ENCODE results near the gene PIGO. TPM values are rescaled to one million over a fixed set of nuclear protein-coding genes. Genes with fewer than 3 reads are reported as not detected.

PIGO gene
- total RNA-seq, 4 donors from 2014 or later: 9.1 to 12.5 (median 10.1) TPM

DNA sequence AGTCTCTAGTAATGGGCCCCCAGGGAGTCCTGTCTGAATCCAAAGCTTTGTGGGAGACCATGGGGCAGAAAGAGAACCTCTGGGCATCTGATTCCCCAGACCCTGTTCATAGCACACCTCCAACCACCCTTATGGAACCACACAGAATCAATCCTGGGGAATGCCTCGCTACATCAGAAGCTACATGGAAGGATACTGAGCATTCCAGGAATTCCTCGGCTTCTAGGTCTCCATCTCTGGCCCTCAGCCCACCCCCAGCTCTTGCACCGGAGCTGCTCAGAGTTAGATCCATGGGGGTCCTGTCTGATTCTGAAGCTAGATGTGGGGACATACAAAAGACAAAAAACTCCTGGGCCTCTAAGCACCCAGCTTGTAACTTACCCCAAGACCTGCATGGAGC, 52.3 kb downstream of the PIGO start:
- TF ChIP-seq POLR2AphosphoS5 (IDR thresholded peaks at IDR 0.05): no peak
- TF ChIP-seq, protein P1, sequence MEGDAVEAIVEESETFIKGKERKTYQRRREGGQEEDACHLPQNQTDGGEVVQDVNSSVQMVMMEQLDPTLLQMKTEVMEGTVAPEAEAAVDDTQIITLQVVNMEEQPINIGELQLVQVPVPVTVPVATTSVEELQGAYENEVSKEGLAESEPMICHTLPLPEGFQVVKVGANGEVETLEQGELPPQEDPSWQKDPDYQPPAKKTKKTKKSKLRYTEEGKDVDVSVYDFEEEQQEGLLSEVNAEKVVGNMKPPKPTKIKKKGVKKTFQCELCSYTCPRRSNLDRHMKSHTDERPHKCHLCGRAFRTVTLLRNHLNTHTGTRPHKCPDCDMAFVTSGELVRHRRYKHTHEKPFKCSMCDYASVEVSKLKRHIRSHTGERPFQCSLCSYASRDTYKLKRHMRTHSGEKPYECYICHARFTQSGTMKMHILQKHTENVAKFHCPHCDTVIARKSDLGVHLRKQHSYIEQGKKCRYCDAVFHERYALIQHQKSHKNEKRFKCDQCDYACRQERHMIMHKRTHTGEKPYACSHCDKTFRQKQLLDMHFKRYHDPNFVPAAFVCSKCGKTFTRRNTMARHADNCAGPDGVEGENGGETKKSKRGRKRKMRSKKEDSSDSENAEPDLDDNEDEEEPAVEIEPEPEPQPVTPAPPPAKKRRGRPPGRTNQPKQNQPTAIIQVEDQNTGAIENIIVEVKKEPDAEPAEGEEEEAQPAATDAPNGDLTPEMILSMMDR (IDR thresholded peaks at IDR 0.05): no peak
- no peak for TF ChIP-seq POLR2A (IDR thresholded peaks at IDR 0.05; ENCODE audit: low read depth)
- H3K4me1 ChIP-seq: no peaks in the 10 kb centered on the region
- DNase-seq (ENCODE audit: extremely low spot score): no peak
- no peak overlapping the region for H3K4me3 ChIP-seq
- no peaks in the 10 kb centered on the region for H3K9me3 ChIP-seq
- peaks cover 11 to 65% (median 57%) of the 10 kb centered on the region in 4 donors for H3K36me3 ChIP-seq
- intact Hi-C loops (cut with DNase I): no loop called here
- no peaks in the 10 kb centered on the region for H3K27me3 ChIP-seq
- H3K27ac ChIP-seq (replicated peaks in 1 of 4): no peak overlapping the region
- WGBS: 63% methylated on average over 3 of the region's 3 CpGs

DNA sequence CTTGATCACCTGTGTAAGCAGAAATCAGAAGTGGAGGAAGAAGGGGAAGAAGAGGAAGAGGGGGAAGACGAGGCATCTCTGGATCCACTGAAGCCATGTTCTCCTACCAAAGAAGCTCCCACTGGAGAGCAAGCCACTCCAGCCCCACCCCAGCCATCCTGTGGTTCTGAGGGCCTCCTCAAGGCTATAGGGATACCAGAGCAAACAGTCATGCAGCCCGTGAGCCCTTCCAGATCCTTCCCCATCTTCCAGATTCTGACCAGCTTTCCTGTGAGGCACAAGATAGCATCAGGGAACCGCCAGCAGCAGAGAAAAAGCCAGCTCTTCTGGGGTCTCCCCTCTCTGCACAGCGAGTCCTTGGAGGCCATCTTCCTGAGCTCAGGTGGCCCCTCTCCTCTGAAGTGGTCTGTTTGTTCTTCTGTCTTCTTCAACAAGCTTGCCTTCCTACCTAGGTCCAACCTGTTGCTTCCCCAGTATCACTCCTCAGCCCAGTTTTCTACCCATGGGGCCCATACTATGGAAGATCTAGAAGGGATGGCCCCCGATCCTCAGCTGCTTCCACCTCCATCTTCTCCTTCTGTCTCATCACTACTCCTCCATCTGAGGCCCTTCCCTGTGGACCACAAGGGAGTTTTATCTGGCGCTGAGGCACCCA, 53.4 kb downstream of the PIGO start:
- H3K4me1 ChIP-seq: no peaks in the 10 kb centered on the region
- no peak for DNase-seq (ENCODE audit: extremely low spot score)
- TF ChIP-seq EP300 (IDR thresholded peaks at IDR 0.05) (no peak), POLR2A (IDR thresholded peaks at IDR 0.05; ENCODE audit: low read depth) (no peak), POLR2AphosphoS5 (IDR thresholded peaks at IDR 0.05) (no peak)
- TF ChIP-seq, protein P1 (IDR thresholded peaks at IDR 0.05): no peak
- intact Hi-C loops (cut with DNase I): no loop called here
- H3K27ac ChIP-seq (replicated peaks in 1 of 4): no peak overlapping the region
- H3K4me3 ChIP-seq: no peak overlapping the region
- H3K9me3 ChIP-seq: no peaks in the 10 kb centered on the region
- WGBS: 93% methylated on average over 6 of the region's 6 CpGs
- H3K36me3 ChIP-seq: peaks cover 5 to 66% (median 50%) of the 10 kb centered on the region in 4 donors
- no peaks in the 10 kb centered on the region for H3K27me3 ChIP-seq

DNA sequence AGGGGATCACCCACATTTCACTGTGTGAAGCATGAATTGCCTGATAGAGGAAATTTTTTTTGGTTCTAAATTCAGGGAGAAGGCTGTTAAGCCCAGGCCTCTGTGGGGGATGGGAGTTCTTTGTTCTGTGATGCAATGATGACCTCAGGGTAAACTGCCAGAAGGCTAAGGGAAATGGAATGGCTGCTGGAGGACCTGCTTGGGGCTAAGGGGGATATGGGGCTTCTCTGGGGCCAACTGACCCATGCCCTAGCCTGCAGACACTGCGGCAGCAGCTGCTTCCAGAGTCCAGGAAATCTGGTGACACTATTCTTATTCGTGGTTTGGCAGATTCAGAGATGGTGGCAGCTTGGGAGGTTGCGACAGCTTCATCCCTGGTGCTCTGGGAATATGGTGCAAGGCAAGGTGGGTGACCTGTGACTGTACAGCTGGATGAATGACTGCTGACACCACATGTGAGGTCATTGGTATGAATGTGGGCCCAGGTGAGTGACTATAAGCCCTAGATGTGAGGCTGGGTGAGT, 54.2 kb downstream of the PIGO start:
- DNase-seq (ENCODE audit: extremely low spot score): no peak
- no peaks in the 10 kb centered on the region for H3K27me3 ChIP-seq
- TF ChIP-seq EP300 (IDR thresholded peaks at IDR 0.05) (no peak), POLR2A (IDR thresholded peaks at IDR 0.05; ENCODE audit: low read depth) (no peak), POLR2AphosphoS5 (IDR thresholded peaks at IDR 0.05) (no peak)
- TF ChIP-seq, protein P1 (IDR thresholded peaks at IDR 0.05): no peak
- H3K4me3 ChIP-seq: no peak overlapping the region
- H3K4me1 ChIP-seq: no peaks in the 10 kb centered on the region
- no peaks in the 10 kb centered on the region for H3K9me3 ChIP-seq
- peaks cover 0 to 58% (median 47%) of the 10 kb centered on the region in 4 donors for H3K36me3 ChIP-seq
- 83% methylated on average over 3 of the region's 3 CpGs for WGBS
- intact Hi-C loops (cut with DNase I): no loop called here
- H3K27ac ChIP-seq (replicated peaks in 1 of 4): no peak overlapping the region

Small RNAs within 50 kb of the gene (small RNA-seq; reads per million reads assigned to genes)
- gene RN7SL338P: 0 reads per million in 3 donors

Other genes with a start within 250 kb of the PIGO start
- gene PHF24, start 138.3 kb downstream of the PIGO start, total RNA-seq: under 1 TPM; under 0.01 to 0.99 (median 0.76) TPM
- gene DNAJB5, start 106.8 kb downstream of the PIGO start, total RNA-seq: 100 to 1,000 TPM in 1 of 4 donors, 10 to 100 TPM in 3; 83.5 to 124 (median 93.8) TPM
- gene VCP, start 24.0 kb downstream of the PIGO start, total RNA-seq: 100 to 1,000 TPM; 129 to 185 (median 171) TPM
- 1 to 10 TPM; 2.2 to 9.4 (median 4.3) TPM for gene FANCG, start 16.6 kb downstream of the PIGO start, total RNA-seq
- 100 to 1,000 TPM; 108 to 130 (median 123) TPM for gene STOML2, start 6.5 kb upstream of the PIGO start, total RNA-seq
- 10 to 100 TPM; 16.2 to 26.4 (median 21.7) TPM for gene ATOSB, start 19.3 kb upstream of the PIGO start, total RNA-seq
- 10 to 100 TPM; 21.9 to 30.7 (median 28.7) TPM for gene UNC13B, start 65.4 kb upstream of the PIGO start, total RNA-seq

All from esophagus muscularis mucosa (tissue), 4 donors.